Skeletal muscle tissue (tissue), 4 donors: ENCODE data around the gene RUFY2. TPM values are rescaled to one million over a fixed set of nuclear protein-coding genes. Genes with fewer than 3 reads are reported as not detected.

ENCODE experiments used
- H3K27ac ChIP-seq: one replicate; pipeline ENCODE4 v1.7.0; 2013; ENCODE audit warnings: mild to moderate bottlenecking, low read depth, low read length, inconsistent platforms
- H3K27me3 ChIP-seq, 3 donors: one replicate each; pipeline ENCODE4 v1.7.0; 2013; ENCODE audit warnings: low read length in 3 of 3; ENCODE audit not compliant: control insufficient read depth in 3 of 3, insufficient read depth in 3 of 3
- H3K36me3 ChIP-seq, 3 donors: one replicate each; pipeline ENCODE4 v1.7.0; 2013; ENCODE audit warnings: low read length in 3 of 3; ENCODE audit not compliant: control insufficient read depth in 3 of 3, insufficient read depth in 3 of 3
- H3K4me1 ChIP-seq, 3 donors: one replicate each; pipeline ENCODE4 v1.7.0; 2013; ENCODE audit warnings: low read length in 3 of 3, mild to moderate bottlenecking in 3 of 3; ENCODE audit not compliant: control insufficient read depth in 3 of 3, insufficient read depth in 3 of 3
- H3K4me3 ChIP-seq, 3 donors: one replicate each; pipeline ENCODE4 v1.7.0; 2013; ENCODE audit warnings: low read length in 3 of 3
- H3K9ac ChIP-seq, 3 donors: one replicate each; pipeline ENCODE4 v1.7.0; 2013; ENCODE audit warnings: low read length in 3 of 3, mild to moderate bottlenecking in 3 of 3, moderate library complexity in 2 of 3, low read depth in 1 of 3
- H3K9me3 ChIP-seq, 3 donors: one replicate each; pipeline ENCODE4 v1.7.0; 2013; ENCODE audit warnings: low read length in 3 of 3; ENCODE audit not compliant: control insufficient read depth in 3 of 3
- total RNA-seq: library from RNA; depleted of rRNA; stranded (reverse); fragments of >200 nt; gene quantifications from one replicate; pipeline ENCODE4 v1.2.3, GENCODE V29; 2014
- donor health status: Osteomylitis.

Gene RUFY2
- total RNA-seq, 1 donor from 2014 or later, result 20.4 TPM

- Histone ChIP-seq H3K9ac (no peak overlapping the region), H3K4me3 (no peak overlapping the region), H3K36me3 (peaks cover 0 to 2% (median 0%) of the 10 kb centered on the region in 3 donors), H3K27me3 (no peaks in the 10 kb centered on the region), H3K9me3 (no peaks in the 10 kb centered on the region), H3K27ac (no peak overlapping the region), H3K4me1 (no peaks in the 10 kb centered on the region)
These were observed 12.3 kb upstream of the RUFY2 start for GRCh38 chr10:68419376-68419775.

GRCh38 chr10:68408898-68409518 lies 1.9 kb upstream of the RUFY2 start:
- H3K27ac ChIP-seq, result no peak overlapping the region
- no peak overlapping the region for H3K4me3 ChIP-seq
- no peaks in the 10 kb centered on the region for H3K9me3 ChIP-seq
- H3K4me1 ChIP-seq, result peaks cover 4 to 14% (median 7%) of the 10 kb centered on the region in 3 donors
- H3K36me3 ChIP-seq, result no peaks in the 10 kb centered on the region
- H3K27me3 ChIP-seq, result no peaks in the 10 kb centered on the region
- H3K9ac ChIP-seq, result no peak overlapping the region

GRCh38 chr10:68406111-68406814 lies 814 bp downstream of the RUFY2 start:
- Histone ChIP-seq H3K9me3 (no peaks in the 10 kb centered on the region), H3K27ac (peak overlapping the region; percentile 88), H3K36me3 (peaks cover 0 to 2% (median 0%) of the 10 kb centered on the region in 3 donors)

GRCh38 chr10:68403701-68404100 lies 3.4 kb downstream of the RUFY2 start:
- Histone ChIP-seq H3K36me3 (peaks cover 0 to 3% (median 2%) of the 10 kb centered on the region in 3 donors), H3K27ac (no peak overlapping the region), H3K9ac (no peak overlapping the region), H3K4me1 (peaks cover 4 to 14% (median 7%) of the 10 kb centered on the region in 3 donors), H3K27me3 (no peaks in the 10 kb centered on the region), H3K4me3 (no peak overlapping the region), H3K9me3 (no peaks in the 10 kb centered on the region)

More at GRCh38 chr10:68406111-68406814, 814 bp downstream of the RUFY2 start:
- Histone ChIP-seq H3K27me3 (no peaks in the 10 kb centered on the region), H3K4me3 (peak overlapping the region; percentile 87 to 96 (median 94)), H3K4me1 (peaks cover 4 to 14% (median 7%) of the 10 kb centered on the region in 3 donors), H3K9ac (peak overlapping the region; percentile 88 to 93 (median 90))

- Histone ChIP-seq H3K27me3 (no peaks in the 10 kb centered on the region), H3K36me3 (peaks cover 0 to 3% (median 2%) of the 10 kb centered on the region in 3 donors), H3K4me3 (no peak overlapping the region), H3K4me1 (peaks cover 4 to 14% (median 7%) of the 10 kb centered on the region in 3 donors), H3K9ac (no peak overlapping the region), H3K9me3 (no peaks in the 10 kb centered on the region), H3K27ac (no peak overlapping the region)
These were observed 4.8 kb downstream of the RUFY2 start for GRCh38 chr10:68402276-68402675.

- H3K27ac ChIP-seq, result no peak overlapping the region
- no peak overlapping the region for H3K4me3 ChIP-seq
- no peak overlapping the region for H3K9ac ChIP-seq
- H3K27me3 ChIP-seq, result no peaks in the 10 kb centered on the region
- peaks cover 0 to 14% (median 10%) of the 10 kb centered on the region in 3 donors for H3K36me3 ChIP-seq
- H3K9me3 ChIP-seq, result no peaks in the 10 kb centered on the region
- H3K4me1 ChIP-seq, result no peaks in the 10 kb centered on the region
These were observed 10.1 kb downstream of the RUFY2 start for GRCh38 chr10:68397005-68397404.

GRCh38 chr10:68385740-68386139 lies 21.3 kb downstream of the RUFY2 start:
- Histone ChIP-seq H3K27me3 (no peaks in the 10 kb centered on the region), H3K9ac (no peak overlapping the region), H3K27ac (no peak overlapping the region), H3K4me1 (no peaks in the 10 kb centered on the region), H3K9me3 (no peaks in the 10 kb centered on the region), H3K4me3 (no peak overlapping the region), H3K36me3 (peaks cover 11 to 42% (median 41%) of the 10 kb centered on the region in 3 donors)

- H3K36me3 ChIP-seq, result peaks cover 16 to 35% (median 22%) of the 10 kb centered on the region in 3 donors
- H3K9me3 ChIP-seq, result no peaks in the 10 kb centered on the region
These were observed 35.5 kb downstream of the RUFY2 start for GRCh38 chr10:68371604-68372003.

GRCh38 chr10:68367121-68367520 lies 40.0 kb downstream of the RUFY2 start:
- Histone ChIP-seq H3K27me3 (no peaks in the 10 kb centered on the region), H3K36me3 (peaks cover 10 to 24% (median 19%) of the 10 kb centered on the region in 3 donors), H3K4me1 (no peaks in the 10 kb centered on the region), H3K9me3 (no peaks in the 10 kb centered on the region), H3K9ac (no peak overlapping the region), H3K4me3 (no peak overlapping the region), H3K27ac (no peak overlapping the region)

More at GRCh38 chr10:68371604-68372003, 35.5 kb downstream of the RUFY2 start:
- Histone ChIP-seq H3K27me3 (no peaks in the 10 kb centered on the region), H3K27ac (no peak overlapping the region), H3K4me3 (no peak overlapping the region), H3K4me1 (no peaks in the 10 kb centered on the region), H3K9ac (no peak overlapping the region)

GRCh38 chr10:68366600-68366999 lies 40.5 kb downstream of the RUFY2 start:
- H3K27me3 ChIP-seq, result no peaks in the 10 kb centered on the region
- H3K27ac ChIP-seq, result no peak overlapping the region
- no peak overlapping the region for H3K9ac ChIP-seq
- peaks cover 7 to 25% (median 18%) of the 10 kb centered on the region in 3 donors for H3K36me3 ChIP-seq
- no peaks in the 10 kb centered on the region for H3K4me1 ChIP-seq
- no peaks in the 10 kb centered on the region for H3K9me3 ChIP-seq
- no peak overlapping the region for H3K4me3 ChIP-seq
